Upper lobe of left lung (tissue), 6 donors: Measurements from ENCODE around the gene RECK. TPM values are rescaled to one million over a fixed set of nuclear protein-coding genes. Genes with fewer than 3 reads are reported as not detected.

Experiments used
- ATAC-seq, 2 donors: fragments of 200-7000 bp; cut with Tn5 transposase; one replicate each; pipeline ENCODE4 v1.9.1; 2022; ENCODE audit warnings: mild to moderate bottlenecking in 2 of 2, moderate library complexity in 2 of 2; ENCODE audit not compliant: low FRiP score in 2 of 2
- DNase-seq, 2 donors: peaks; one replicate each; pipeline ENCODE4 v3.0.0-alpha.2; 2019 to 2020
- H3K27ac ChIP-seq, 4 donors: fragments of 200-600 bp; sonication (generic); one replicate each; pipeline ENCODE4 v1.5.1; 2016 to 2019
- H3K27me3 ChIP-seq, 4 donors: fragments of 200-600 bp; sonication (generic); one replicate each; pipeline ENCODE4 v1.5.1; 2017 to 2019
- H3K36me3 ChIP-seq, 4 donors: fragments of 200-600 bp; sonication (generic); one replicate each; pipeline ENCODE4 v1.5.1; 2016 to 2019
- H3K4me1 ChIP-seq, 4 donors: fragments of 200-600 bp; sonication (generic); one replicate each; pipeline ENCODE4 v1.5.1; 2018 to 2019
- H3K4me3 ChIP-seq, 4 donors: fragments of 200-600 bp; sonication (generic); one replicate each; pipeline ENCODE4 v1.5.1; 2017 to 2019; ENCODE audit warnings: mild to moderate bottlenecking in 2 of 4, moderate library complexity in 1 of 4
- H3K9me3 ChIP-seq, 4 donors: fragments of 200-600 bp; sonication (generic); one replicate each; pipeline ENCODE4 v1.5.1; 2018 to 2019
- CTCF ChIP-seq, 6 experiments: fragments of 450-650 bp in 4 of 6; fragments of 200-600 bp in 2 of 6; sonication (generic) in 2 of 6; IDR thresholded peaks; one replicate each; pipeline ENCODE4 v1.5.1; 2016 to 2019; ENCODE audit warnings: antibody characterized with exemption in 6 of 6
- EP300 ChIP-seq, 4 donors: sonication (generic); formaldehyde crosslinking; IDR thresholded peaks; one replicate each; pipeline ENCODE4 v1.5.1; 2017; ENCODE audit warnings: antibody characterized with exemption in 4 of 4, control low read depth in 2 of 4
- POLR2A ChIP-seq, 4 donors: fragments of 450-650 bp; IDR thresholded peaks; one replicate each; pipeline ENCODE4 v1.5.1; 2016 to 2017; ENCODE audit warnings: antibody characterized with exemption in 4 of 4, mild to moderate bottlenecking in 2 of 4
- POLR2AphosphoS5 ChIP-seq, 2 donors: sonication (generic); formaldehyde crosslinking; IDR thresholded peaks; one replicate each; pipeline ENCODE4 v1.5.1; 2017; ENCODE audit warnings: antibody characterized with exemption in 2 of 2
- WGBS, 2 donors: methylation state at CpG; one replicate each; pipeline ENCODE4 v1.1.5; 2017 to 2018; 5-methylcytosine and 5-hydroxymethylcytosine counted together
- small RNA-seq, 4 donors: library from RNA; depleted of rRNA; stranded (forward); fragments of <200 nt; gene quantifications; one replicate each; pipeline ENCODE3, GENCODE V24; 2016
- total RNA-seq, 6 donors: library from RNA; depleted of rRNA in 4 of 6; stranded (reverse); fragments of >200 nt in 4 of 6; gene quantifications; one replicate each; pipeline versions ENCODE4 v1.1.0 to v1.2.1, GENCODE V29; 2016 to 2021
- donor health status: DM: no; HTN: no; CAD: no; lungs with moderate emphysema.
- donor health status: DM: no; HTN: yes; CAD: no; lungs with severe emphysema.

RECK gene
- total RNA-seq, 6 donors from 2014 or later = 8.4 to 17.6 (median 11.0) TPM

DNA sequence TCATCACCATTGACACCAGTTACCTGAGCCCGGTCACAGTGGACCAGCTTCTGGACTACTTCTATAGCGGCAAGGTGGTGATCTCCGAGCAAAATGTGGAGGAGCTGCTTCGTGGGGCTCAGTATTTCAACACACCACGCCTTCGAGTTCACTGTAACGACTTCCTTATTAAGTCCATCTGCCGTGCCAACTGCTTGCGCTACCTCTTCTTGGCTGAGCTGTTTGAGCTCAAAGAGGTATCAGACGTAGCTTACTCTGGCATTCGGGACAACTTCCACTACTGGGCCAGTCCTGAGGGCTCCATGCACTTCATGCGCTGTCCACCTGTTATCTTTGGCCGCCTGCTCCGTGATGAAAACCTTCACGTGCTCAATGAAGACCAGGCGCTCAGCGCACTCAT is 133.0 kb downstream of the RECK start:
- H3K36me3 ChIP-seq = no peaks in the 10 kb centered on the region
- H3K27ac ChIP-seq = no peak overlapping the region
- TF ChIP-seq EP300 (IDR thresholded peaks at IDR 0.05) = no peak
- TF ChIP-seq POLR2AphosphoS5 (IDR thresholded peaks at IDR 0.05) = no peak
- TF ChIP-seq POLR2A (IDR thresholded peaks at IDR 0.05) = no peak
- no peak for TF ChIP-seq CTCF (IDR thresholded peaks at IDR 0.05)
- no peak overlapping the region for H3K4me3 ChIP-seq
- peaks cover 6 to 11% (median 10%) of the 10 kb centered on the region in 4 donors for H3K4me1 ChIP-seq
- no peak for DNase-seq
- H3K27me3 ChIP-seq = no peaks in the 10 kb centered on the region
- no peak for ATAC-seq
- H3K9me3 ChIP-seq = no peaks in the 10 kb centered on the region
- WGBS, 2 donors = 76 to 90% methylated on average over 14 to 17 of the region's 17 CpGs

- no peak overlapping the region for H3K27ac ChIP-seq
- peaks cover 6 to 11% (median 10%) of the 10 kb centered on the region in 4 donors for H3K4me1 ChIP-seq
- 93 to 94% methylated on average over 13 of the region's 13 CpGs for WGBS, 2 donors
- no peak overlapping the region for H3K4me3 ChIP-seq
- H3K27me3 ChIP-seq = no peaks in the 10 kb centered on the region
- TF ChIP-seq POLR2A (IDR thresholded peaks at IDR 0.05) (no peak), CTCF (IDR thresholded peaks at IDR 0.05) (no peak), EP300 (IDR thresholded peaks at IDR 0.05) (no peak), POLR2AphosphoS5 (IDR thresholded peaks at IDR 0.05) (no peak)
- H3K9me3 ChIP-seq = no peaks in the 10 kb centered on the region
- H3K36me3 ChIP-seq = no peaks in the 10 kb centered on the region
- DNase-seq (no peak), ATAC-seq (no peak)
Observed at GRCh38 chr9:36170531-36170930, 133.8 kb downstream of the RECK start.

GRCh38 chr9:36173861-36174260 is 137.1 kb downstream of the RECK start:
- Histone ChIP-seq H3K9me3 (no peaks in the 10 kb centered on the region), H3K27me3 (no peaks in the 10 kb centered on the region), H3K36me3 (no peaks in the 10 kb centered on the region), H3K4me1 (no peaks in the 10 kb centered on the region), H3K4me3 (no peak overlapping the region), H3K27ac (no peak overlapping the region)
- DNase-seq (no peak), ATAC-seq (no peak)
- 94 to 100% methylated on average over 2 of the region's 2 CpGs for WGBS, 2 donors
- TF ChIP-seq EP300 (IDR thresholded peaks at IDR 0.05) (no peak), POLR2A (IDR thresholded peaks at IDR 0.05) (no peak), POLR2AphosphoS5 (IDR thresholded peaks at IDR 0.05) (no peak), CTCF (IDR thresholded peaks at IDR 0.05) (no peak)

Small RNA genes lying within 50 kb of the gene (small RNA-seq; reads per million reads assigned to genes)
- gene RF02275 = 0 reads per million in 4 donors

Other genes with a start within 250 kb of the RECK start
- 10 to 100 TPM in 4 of 6 donors, 1 to 10 TPM in 2; 8.3 to 46.1 (median 13.1) TPM for gene NPR2, start 245.3 kb upstream of the RECK start, total RNA-seq
- gene SPAG8, start 224.7 kb upstream of the RECK start, total RNA-seq = 10 to 100 TPM in 3 of 6 donors, 1 to 10 TPM in 3; 2.5 to 43.0 (median 13.3) TPM
- gene HINT2, start 221.9 kb upstream of the RECK start, total RNA-seq = 10 to 100 TPM; 15.7 to 57.9 (median 42.2) TPM
- under 1 TPM in 2 of 6 donors, not detected in 4; 0.10 to 0.15 TPM for gene FAM221B, start 208.2 kb upstream of the RECK start, total RNA-seq
- gene TMEM8B, start 207.7 kb upstream of the RECK start, total RNA-seq = 10 to 100 TPM in 3 of 6 donors, 1 to 10 TPM in 3; 6.5 to 21.0 (median 10.0) TPM
- not detected for gene OR13J1, start 166.5 kb upstream of the RECK start, total RNA-seq
- gene HRCT1, start 130.7 kb upstream of the RECK start, total RNA-seq = 10 to 100 TPM in 4 of 6 donors, 1 to 10 TPM in 2; 2.1 to 19.1 (median 10.6) TPM
- gene SPAAR, start 127.4 kb upstream of the RECK start, total RNA-seq = 10 to 100 TPM in 3 of 6 donors, 1 to 10 TPM in 3; 3.3 to 19.9 (median 8.5) TPM
- gene OR2S2, start 78.8 kb upstream of the RECK start, total RNA-seq = not detected
- 100 to 1,000 TPM in 1 of 6 donors, 10 to 100 TPM in 5; 39.6 to 131 (median 66.0) TPM for gene GLIPR2, start 99.8 kb downstream of the RECK start, total RNA-seq
- gene CCIN, start 132.5 kb downstream of the RECK start, total RNA-seq = 1 to 10 TPM in 1 of 6 donors, under 1 TPM in 4, not detected in 1; 0.30 to 1.4 (median 0.49) TPM
- 100 to 1,000 TPM; 120 to 218 (median 192) TPM for gene CLTA, start 154.0 kb downstream of the RECK start, total RNA-seq
- 10 to 100 TPM in 4 of 6 donors, 1 to 10 TPM in 2; 9.0 to 23.6 (median 13.4) TPM for gene GNE, start 221.5 kb downstream of the RECK start, total RNA-seq